ENCODE results near the gene NTSR2. TPM values are rescaled to one million over a fixed set of nuclear protein-coding genes. Genes with fewer than 3 reads are reported as not detected.

The NTSR2 gene
- total and polyA plus RNA-seq, 2 of the 8 experiments (the other 6 are each of a cell fraction or from before 2014, with no cell fraction given), result 0.05 TPM; not detected in 1

GRCh38 chr2:11628675-11629074 is 41.3 kb downstream of the NTSR2 start (continued):
- TF ChIP-seq CBX5 (IDR thresholded peaks at IDR 0.05; ENCODE audit: low read depth, low read length) (no peak), SP4 (IDR thresholded peaks at IDR 0.05; ENCODE audit: low read length) (no peak), HDAC6 (IDR thresholded peaks at IDR 0.05; ENCODE audit: low read depth, low read length) (no peak), JUN (IDR thresholded peaks at IDR 0.05; ENCODE audit: low read depth, low read length) (no peak), POLR2AphosphoS5 (IDR thresholded peaks at IDR 0.05; ENCODE audit: low read depth, low read length) (no peak), NANOG (IDR thresholded peaks at IDR 0.05; ENCODE audit: insufficient read depth, low read depth, low read length, poor library complexity, severe bottlenecking) (no peak), SUZ12 (IDR thresholded peaks at IDR 0.05; ENCODE audit: low read length) (no peak), CREB1 (IDR thresholded peaks at IDR 0.05) (no peak), ZNF274 (IDR thresholded peaks at IDR 0.05; ENCODE audit: borderline replicate concordance, extremely low read depth, low read length) (no peak)
